ENCODE measurements around the gene CPNE2.

- TF ChIP-seq ZNF274 (IDR thresholded peaks at IDR 0.05; ENCODE audit: low read depth, low read length) (no peak), YY1 (IDR thresholded peaks at IDR 0.05; ENCODE audit: insufficient read depth, insufficient read length) (no peak), SUZ12 (IDR thresholded peaks at IDR 0.05; ENCODE audit: extremely low read depth, insufficient read depth, insufficient read length) (no peak)
These were observed 5.9 kb downstream of the CPNE2 start for GRCh38 chr16:57098188-57098841.
